Measurements from ENCODE around the gene S1PR3. TPM values are rescaled to one million over a fixed set of nuclear protein-coding genes. Genes with fewer than 3 reads are reported as not detected.

Gene S1PR3
- total and polyA plus RNA-seq, 2 donors (not counting 3 experiments of a cell fraction or from before 2014, with no cell fraction given) = 12.5 to 25.8 TPM

GRCh38 chr9:88968799-88969198 is 22.5 kb upstream of the S1PR3 start:
- FAIRE-seq (no peak), DNase-seq (ENCODE audit: low read depth, low spot score) (no peak)
- H3K9me3 ChIP-seq (replicated peaks; ENCODE audit: control insufficient read depth, insufficient read depth, low read length) = no peaks in the 10 kb centered on the region
- H3K4me2 ChIP-seq (ENCODE audit: insufficient read depth, low read length) = no peak overlapping the region
- no peak overlapping the region for H3K27ac ChIP-seq (ENCODE audit: insufficient read depth, low read depth, low read length)
- H3K9me1 ChIP-seq (replicated peaks; ENCODE audit: control insufficient read depth, extremely low read depth, insufficient read depth, low read length) = no peaks in the 10 kb centered on the region
- no peaks in the 10 kb centered on the region for H4K20me1 ChIP-seq (replicated peaks; ENCODE audit: control insufficient read depth, extremely low read depth, insufficient read depth, low read length)
- no peaks in the 10 kb centered on the region for H3K79me2 ChIP-seq (ENCODE audit: control insufficient read depth, insufficient read depth, low read length)
- intact Hi-C loops (cut with micrococcal nuclease) (no loop called here), dilution Hi-C loops (cut with MboI; ENCODE audit: extremely low pct_ligation_motif_present, low sequenced_read_pairs) (no loop called here)
- H3K36me3 ChIP-seq (ENCODE audit: control insufficient read depth in 2 of 2, extremely low read depth in 1 of 2, insufficient read depth in 2 of 2, low read length in 2 of 2) = no peaks in the 10 kb centered on the region
- ChIA-PET POLR2A (no interaction called here), CTCF (no interaction called here)
- H3K27me3 ChIP-seq (ENCODE audit: control insufficient read depth in 2 of 2, insufficient read depth in 2 of 2, low read length in 2 of 2) = peaks cover 0 to 1% of the 10 kb centered on the region in 2 experiments
- BruUV-seq (replicated peaks) = no TSS peak
- H3K4me1 ChIP-seq (ENCODE audit: control insufficient read depth, extremely low read depth, insufficient read depth, low read length) = no peaks in the 10 kb centered on the region
- no peak overlapping the region for H3K9ac ChIP-seq (replicated peaks; ENCODE audit: extremely low read depth, insufficient read depth, low read length)
- H3K4me3 ChIP-seq (replicated peaks in 1 of 3; ENCODE audit: insufficient read depth in 1 of 3, low read depth in 1 of 3, low read length in 3 of 3) = no peak overlapping the region
- no peak for TF ChIP-seq POLR2A (IDR thresholded peaks at IDR 0.05; ENCODE audit: low read depth, low read length)
- H2AFZ ChIP-seq (ENCODE audit: low read depth, low read length) = no peak overlapping the region

GRCh38 chr9:88969646-88970373 is 21.5 kb upstream of the S1PR3 start:
- TF ChIP-seq MYC (IDR thresholded peaks at IDR 0.05; ENCODE audit: low read depth, low read length) (no peak), FOS (IDR thresholded peaks at IDR 0.05; ENCODE audit: borderline replicate concordance, insufficient read depth, low read length) (no peak), CTCF (IDR thresholded peaks at IDR 0.05; ENCODE audit: extremely low read depth in 1 of 2, insufficient read depth in 1 of 2, low read depth in 1 of 2, low read length in 2 of 2) (no peak), GATA2 (IDR thresholded peaks at IDR 0.05; ENCODE audit: insufficient read depth, insufficient read length, low read depth, low read length) (no peak), JUN (IDR thresholded peaks at IDR 0.05; ENCODE audit: borderline replicate concordance, insufficient read depth, insufficient read length, low read depth) (no peak), POLR2A (IDR thresholded peaks at IDR 0.05; ENCODE audit: low read depth, low read length) (no peak)
- Histone ChIP-seq H3K4me3 (replicated peaks in 1 of 3; ENCODE audit: insufficient read depth in 1 of 3, low read depth in 1 of 3, low read length in 3 of 3) (no peak overlapping the region), H3K79me2 (ENCODE audit: control insufficient read depth, insufficient read depth, low read length) (no peaks in the 10 kb centered on the region), H3K9ac (replicated peaks; ENCODE audit: extremely low read depth, insufficient read depth, low read length) (no peak overlapping the region), H3K27me3 (ENCODE audit: control insufficient read depth in 2 of 2, insufficient read depth in 2 of 2, low read length in 2 of 2) (no peaks in the 10 kb centered on the region), H3K9me3 (replicated peaks; ENCODE audit: control insufficient read depth, insufficient read depth, low read length) (no peaks in the 10 kb centered on the region), H2AFZ (ENCODE audit: low read depth, low read length) (no peak overlapping the region), H3K4me1 (ENCODE audit: control insufficient read depth, extremely low read depth, insufficient read depth, low read length) (no peaks in the 10 kb centered on the region), H3K27ac (ENCODE audit: insufficient read depth, low read depth, low read length) (no peak overlapping the region), H3K9me1 (replicated peaks; ENCODE audit: control insufficient read depth, extremely low read depth, insufficient read depth, low read length) (no peaks in the 10 kb centered on the region), H3K36me3 (ENCODE audit: control insufficient read depth in 2 of 2, extremely low read depth in 1 of 2, insufficient read depth in 2 of 2, low read length in 2 of 2) (no peaks in the 10 kb centered on the region), H4K20me1 (replicated peaks; ENCODE audit: control insufficient read depth, extremely low read depth, insufficient read depth, low read length) (no peaks in the 10 kb centered on the region), H3K4me2 (ENCODE audit: insufficient read depth, low read length) (no peak overlapping the region)
- FAIRE-seq (no peak), DNase-seq (ENCODE audit: low read depth, low spot score) (no peak)
- dilution Hi-C loops (cut with MboI; ENCODE audit: extremely low pct_ligation_motif_present, low sequenced_read_pairs) = no loop called here
- POLR2A ChIA-PET = no interaction called here
- intact Hi-C loops (cut with micrococcal nuclease) = no loop called here
- no TSS peak for BruUV-seq (replicated peaks)
- CTCF ChIA-PET = interaction anchor here (1.3 to 1.5 kb wide), 2 partner anchors 183 to 373 kb away, joined by 3 read pairs; no protein-coding TSS in a partner anchor

All from endothelial cell of umbilical vein (primary cell).